Keratinocyte (primary cell): ENCODE data around the gene MAP4. TPM values are rescaled to one million over a fixed set of nuclear protein-coding genes. Genes with fewer than 3 reads are reported as not detected.

ENCODE experiments used
- DNase-seq: peaks from one replicate; pipeline ENCODE4 v3.0.0-alpha.2; 2011; ENCODE audit warnings: low read depth, missing footprints, low spot score
- FAIRE-seq: peaks from 2 replicates; lab custom pipeline; 2011; peaks lifted over from hg19 to GRCh38; lab: Jason Lieb, UNC
- H2AFZ ChIP-seq: 2 replicates; pipeline ENCODE4 v1.6.0; 2012; ENCODE audit warnings: low read length, control low read depth, inconsistent platforms; ENCODE audit not compliant: control insufficient read depth
- H3K27ac ChIP-seq: 2 replicates; pipeline ENCODE4 v1.5.1; 2011; ENCODE audit warnings: low read length; ENCODE audit not compliant: control insufficient read depth, insufficient read depth
- H3K27me3 ChIP-seq: 3 replicates; pipeline ENCODE4 v1.6.0; 2011; ENCODE audit warnings: low read length; ENCODE audit not compliant: control insufficient read depth, insufficient read depth; ENCODE audit errors: extremely low read depth
- H3K36me3 ChIP-seq, 2 experiments: 2 replicates in 1 of 2; 3 replicates in 1 of 2; pipeline ENCODE4 v1.5.1; 2011; ENCODE audit warnings: low read length in 2 of 2, mild to moderate bottlenecking in 1 of 2; ENCODE audit not compliant: control insufficient read depth in 2 of 2, insufficient read depth in 2 of 2; ENCODE audit errors: extremely low read depth in 1 of 2
- H3K4me1 ChIP-seq: 3 replicates; pipeline ENCODE4 v1.5.1; 2011; ENCODE audit warnings: low read length; ENCODE audit not compliant: control insufficient read depth, insufficient read depth; ENCODE audit errors: extremely low read depth
- H3K4me2 ChIP-seq: 3 replicates; pipeline ENCODE4 v1.6.0; 2011; ENCODE audit warnings: low read depth, low read length; ENCODE audit not compliant: control insufficient read depth, insufficient read depth; ENCODE audit errors: extremely low read depth
- H3K4me3 ChIP-seq, 3 experiments: fragments of 200-600 bp in 1 of 3; sonication (generic) in 1 of 3; 2 replicates in 2 of 3; 3 replicates in 1 of 3; pipeline ENCODE4 v1.5.1; 2011 to 2016; ENCODE audit warnings: low read length in 3 of 3, mild to moderate bottlenecking in 3 of 3, control low read depth in 2 of 3, inconsistent platforms in 1 of 3, low read depth in 1 of 3, mixed read lengths in 1 of 3, mixed run types in 1 of 3, moderate library complexity in 1 of 3; ENCODE audit not compliant: control insufficient read depth in 2 of 3, insufficient read depth in 2 of 3; ENCODE audit errors: extremely low read depth in 1 of 3
- H3K79me2 ChIP-seq: 2 replicates; pipeline ENCODE4 v1.6.0; 2012; ENCODE audit warnings: low read length; ENCODE audit not compliant: control insufficient read depth, insufficient read depth
- H3K9ac ChIP-seq: 3 replicates; pipeline ENCODE4 v1.6.0; 2011; ENCODE audit warnings: low read length; ENCODE audit not compliant: control insufficient read depth, insufficient read depth; ENCODE audit errors: extremely low read depth
- H3K9me1 ChIP-seq: 3 replicates; pipeline ENCODE4 v1.6.0; 2011; ENCODE audit warnings: low read length; ENCODE audit not compliant: control insufficient read depth, insufficient read depth; ENCODE audit errors: extremely low read depth
- H3K9me3 ChIP-seq: 2 replicates; pipeline ENCODE4 v1.5.1; 2012; ENCODE audit warnings: low read depth, low read length; ENCODE audit not compliant: control insufficient read depth
- H4K20me1 ChIP-seq: 3 replicates; pipeline ENCODE4 v1.6.0; 2011; ENCODE audit warnings: low read length; ENCODE audit not compliant: control insufficient read depth, insufficient read depth; ENCODE audit errors: extremely low read depth
- CTCF ChIP-seq, 3 experiments: IDR thresholded peaks in 1 of 3; conservative IDR thresholded peaks in 1 of 3; optimal IDR thresholded peaks in 1 of 3; 2 replicates in 2 of 3; 3 replicates in 1 of 3; pipeline versions ENCODE3 to v1.5.1; 2011; ENCODE audit warnings: low read length in 3 of 3, mild to moderate bottlenecking in 3 of 3, moderate library complexity in 2 of 3, control low read depth in 1 of 3, inconsistent platforms in 1 of 3; ENCODE audit not compliant: insufficient read depth in 2 of 3; ENCODE audit errors: extremely low read depth in 1 of 3
- EZH2 ChIP-seq: IDR thresholded peaks from one replicate; pipeline ENCODE4 v1.6.1; 2012; ENCODE audit warnings: inconsistent platforms, mild to moderate bottlenecking, low read length, moderate library complexity
- dilution Hi-C: fragments of 300-500 bp; cut with MboI; formaldehyde crosslinking; loops from one replicate; pipeline ENCODE4 v1.7.0; 2020; ENCODE audit warnings: low sequenced_read_pairs; ENCODE audit not compliant: extremely low pct_ligation_motif_present
- polyA plus RNA-seq, 5 experiments: library from polyadenylated mRNA; depleted of rRNA in 3 of 5; stranded (reverse) in 3 of 5; stranded (forward) in 1 of 5; unstranded in 1 of 5; fragments of >200 nt; gene quantifications; 1 replicate in 1 of 5; 2 replicates in 3 of 5; 3 replicates in 1 of 5; pipeline versions ENCODE4 v1.2.1 to v1.2.3, GENCODE V29; 2011 to 2012; ENCODE audit warnings: missing spikeins in 2 of 5, low read depth in 1 of 5, low replicate concordance in 1 of 5

MAP4 gene
- polyA plus RNA-seq, 1 donor (not counting 4 experiments of a cell fraction or from before 2014, with no cell fraction given), result 110 TPM

GRCh38 chr3:47854267-47854666, 161.9 kb downstream of the MAP4 start:
- H3K9me1 ChIP-seq, result no peaks in the 10 kb centered on the region
- no peak for TF ChIP-seq EZH2
- no peak for TF ChIP-seq CTCF (optimal IDR thresholded peaks at IDR 0.05 in 1 of 3, IDR thresholded peaks at IDR 0.05 in 1 of 3, conservative IDR thresholded peaks at IDR 0.05 in 1 of 3; ENCODE audit: extremely low read depth in 1 of 3, insufficient read depth in 2 of 3, low read length in 3 of 3)
- no peak overlapping the region for H2AFZ ChIP-seq
- DNase-seq, result no peak
- no peaks in the 10 kb centered on the region for H3K79me2 ChIP-seq
- H3K4me3 ChIP-seq, result no peak overlapping the region
- no peak overlapping the region for H3K9ac ChIP-seq
- no peak overlapping the region for H3K4me2 ChIP-seq
- no peak for FAIRE-seq
- H3K27ac ChIP-seq, result no peak overlapping the region
- peaks cover 46 to 65% of the 10 kb centered on the region in 2 experiments for H3K36me3 ChIP-seq
- H3K27me3 ChIP-seq, result no peaks in the 10 kb centered on the region
- H3K4me1 ChIP-seq, result no peaks in the 10 kb centered on the region
- no peaks in the 10 kb centered on the region for H3K9me3 ChIP-seq
- dilution Hi-C loops, result no loop called here
- peaks cover 9% of the 10 kb centered on the region for H4K20me1 ChIP-seq

- peaks cover 51 to 70% of the 10 kb centered on the region in 2 experiments for H3K36me3 ChIP-seq
- no peak overlapping the region for H3K4me2 ChIP-seq
- DNase-seq, result no peak
- TF ChIP-seq CTCF (optimal IDR thresholded peaks at IDR 0.05 in 1 of 3, IDR thresholded peaks at IDR 0.05 in 1 of 3, conservative IDR thresholded peaks at IDR 0.05 in 1 of 3; ENCODE audit: extremely low read depth in 1 of 3, insufficient read depth in 2 of 3, low read length in 3 of 3) (no peak), EZH2 (no peak)
- FAIRE-seq, result no peak
- H3K9me1 ChIP-seq, result no peaks in the 10 kb centered on the region
- H3K4me1 ChIP-seq, result no peaks in the 10 kb centered on the region
- no peaks in the 10 kb centered on the region for H3K79me2 ChIP-seq
- no peaks in the 10 kb centered on the region for H3K27me3 ChIP-seq
- H4K20me1 ChIP-seq, result peaks cover 16% of the 10 kb centered on the region
- H3K4me3 ChIP-seq, result no peak overlapping the region
- dilution Hi-C loops, result no loop called here
- H3K9me3 ChIP-seq, result no peaks in the 10 kb centered on the region
- H2AFZ ChIP-seq, result no peak overlapping the region
- H3K9ac ChIP-seq, result no peak overlapping the region
- H3K27ac ChIP-seq, result no peak overlapping the region
Measured at GRCh38 chr3:47852604-47853602, 163.3 kb downstream of the MAP4 start.
